Stimulated activated effector memory CD8-positive, alpha-beta T cell treated with anti-CD3 and anti-CD28 coated beads, Interleukin-12 subunit alpha, Interleukin-12 subunit beta, amount 100 ng/mL, for 72 hours (primary cell): ENCODE data around the gene PIK3C2B.
A peak's percentile ranks its signal among the peaks of the same experiment; 100 is the strongest.

Experiments
- ATAC-seq: fragments of 150-1000 bp; cut with Tn5 transposase; 2 replicates; pipeline ENCODE4 v1.10.0; 2021
- DNase-seq, 2 donors: peaks; one replicate each; pipeline ENCODE4 v3.0.0; 2021 to 2022; ENCODE audit warnings: low spot score in 2 of 2
- H3K27ac Mint-ChIP-seq: one replicate; pipeline ENCODE4 v1.8.0; 2022; ENCODE audit warnings: mild to moderate bottlenecking, mixed read lengths
- H3K36me3 Mint-ChIP-seq: one replicate; pipeline ENCODE4 v1.8.0; 2022; ENCODE audit warnings: mild to moderate bottlenecking, mixed read lengths
- H3K4me1 Mint-ChIP-seq: one replicate; pipeline ENCODE4 v1.8.0; 2022; ENCODE audit warnings: mixed read lengths
- H3K4me3 Mint-ChIP-seq: one replicate; pipeline ENCODE4 v1.8.0; 2022; ENCODE audit warnings: mild to moderate bottlenecking, mixed read lengths
- H3K9me3 Mint-ChIP-seq: one replicate; pipeline ENCODE4 v1.8.0; 2022; ENCODE audit warnings: mixed read lengths

PIK3C2B gene

GRCh38 chr1:204475656-204476432 lies 18.8 kb downstream of the PIK3C2B start:
- peaks cover 70% of the 10 kb centered on the region for H3K4me1 Mint-ChIP-seq

GRCh38 chr1:204473400-204473965 lies 21.1 kb downstream of the PIK3C2B start:
- peak overlapping the region; percentile 36 for H3K27ac Mint-ChIP-seq
- H3K4me3 Mint-ChIP-seq: no peak overlapping the region
- DNase-seq (no peak), ATAC-seq (no peak)
- H3K36me3 Mint-ChIP-seq: peaks cover 12% of the 10 kb centered on the region
- H3K4me1 Mint-ChIP-seq: peaks cover 52% of the 10 kb centered on the region
- no peaks in the 10 kb centered on the region for H3K9me3 Mint-ChIP-seq

More at GRCh38 chr1:204475656-204476432, 18.8 kb downstream of the PIK3C2B start:
- Mint-ChIP-seq H3K9me3 (no peaks in the 10 kb centered on the region), H3K27ac (peak overlapping the region; percentile 18), H3K4me3 (no peak overlapping the region), H3K36me3 (peaks cover 5% of the 10 kb centered on the region)
- ATAC-seq: no peak
- DNase-seq: no peak

- no peak for DNase-seq
- peaks cover 43% of the 10 kb centered on the region for H3K4me1 Mint-ChIP-seq
- H3K27ac Mint-ChIP-seq: peak overlapping the region; percentile 36
- ATAC-seq: no peak
- H3K4me3 Mint-ChIP-seq: no peak overlapping the region
- H3K9me3 Mint-ChIP-seq: no peaks in the 10 kb centered on the region
- H3K36me3 Mint-ChIP-seq: peaks cover 14% of the 10 kb centered on the region
Measured at GRCh38 chr1:204472660-204473059, 21.9 kb downstream of the PIK3C2B start.

GRCh38 chr1:204471687-204472086 lies 22.9 kb downstream of the PIK3C2B start:
- Mint-ChIP-seq H3K27ac (no peak overlapping the region), H3K36me3 (peaks cover 14% of the 10 kb centered on the region)

GRCh38 chr1:204469304-204469703 lies 25.3 kb downstream of the PIK3C2B start:
- Mint-ChIP-seq H3K4me1 (peaks cover 43% of the 10 kb centered on the region), H3K9me3 (no peaks in the 10 kb centered on the region), H3K27ac (no peak overlapping the region), H3K4me3 (no peak overlapping the region), H3K36me3 (peaks cover 19% of the 10 kb centered on the region)
- ATAC-seq (no peak), DNase-seq (no peak)

More at GRCh38 chr1:204471687-204472086, 22.9 kb downstream of the PIK3C2B start:
- H3K4me1 Mint-ChIP-seq: peaks cover 39% of the 10 kb centered on the region
- no peak overlapping the region for H3K4me3 Mint-ChIP-seq
- no peaks in the 10 kb centered on the region for H3K9me3 Mint-ChIP-seq
- DNase-seq (no peak), ATAC-seq (no peak)

DNA sequence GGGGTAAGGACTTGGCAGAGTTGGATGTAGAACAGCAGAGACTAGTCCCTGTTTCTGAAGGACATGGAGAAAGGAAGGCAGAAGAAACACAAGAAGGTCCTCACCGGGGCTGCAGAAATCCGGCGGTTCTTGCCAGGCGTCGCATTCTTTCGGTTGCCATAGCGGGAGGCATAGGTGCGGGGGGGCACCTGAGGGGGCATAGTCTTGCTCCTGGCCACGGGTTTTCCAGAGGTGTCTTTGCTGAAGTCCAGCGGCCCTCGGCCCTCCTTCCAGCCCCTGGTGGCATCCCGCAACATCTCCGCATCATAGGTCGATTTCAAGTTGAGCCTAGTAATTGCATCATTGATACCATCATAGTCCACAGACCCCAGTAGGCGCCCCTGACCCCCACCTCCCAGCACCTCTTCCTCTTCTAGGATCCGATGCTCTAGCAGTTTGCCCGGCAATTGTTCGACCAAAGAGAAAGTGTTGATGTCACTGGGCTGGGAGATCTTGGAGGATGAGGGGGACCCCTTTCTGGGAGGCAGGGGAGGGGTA lies 25.8 kb downstream of the PIK3C2B start:
- Mint-ChIP-seq H3K27ac (no peak overlapping the region), H3K9me3 (no peaks in the 10 kb centered on the region), H3K36me3 (peaks cover 22% of the 10 kb centered on the region), H3K4me3 (no peak overlapping the region), H3K4me1 (peaks cover 45% of the 10 kb centered on the region)
- no peak for DNase-seq
- ATAC-seq: no peak

GRCh38 chr1:204468206-204468605 lies 26.4 kb downstream of the PIK3C2B start:
- Mint-ChIP-seq H3K36me3 (peaks cover 26% of the 10 kb centered on the region), H3K4me3 (no peak overlapping the region), H3K4me1 (peaks cover 46% of the 10 kb centered on the region), H3K27ac (no peak overlapping the region), H3K9me3 (no peaks in the 10 kb centered on the region)
- no peak for ATAC-seq
- DNase-seq: no peak

DNA sequence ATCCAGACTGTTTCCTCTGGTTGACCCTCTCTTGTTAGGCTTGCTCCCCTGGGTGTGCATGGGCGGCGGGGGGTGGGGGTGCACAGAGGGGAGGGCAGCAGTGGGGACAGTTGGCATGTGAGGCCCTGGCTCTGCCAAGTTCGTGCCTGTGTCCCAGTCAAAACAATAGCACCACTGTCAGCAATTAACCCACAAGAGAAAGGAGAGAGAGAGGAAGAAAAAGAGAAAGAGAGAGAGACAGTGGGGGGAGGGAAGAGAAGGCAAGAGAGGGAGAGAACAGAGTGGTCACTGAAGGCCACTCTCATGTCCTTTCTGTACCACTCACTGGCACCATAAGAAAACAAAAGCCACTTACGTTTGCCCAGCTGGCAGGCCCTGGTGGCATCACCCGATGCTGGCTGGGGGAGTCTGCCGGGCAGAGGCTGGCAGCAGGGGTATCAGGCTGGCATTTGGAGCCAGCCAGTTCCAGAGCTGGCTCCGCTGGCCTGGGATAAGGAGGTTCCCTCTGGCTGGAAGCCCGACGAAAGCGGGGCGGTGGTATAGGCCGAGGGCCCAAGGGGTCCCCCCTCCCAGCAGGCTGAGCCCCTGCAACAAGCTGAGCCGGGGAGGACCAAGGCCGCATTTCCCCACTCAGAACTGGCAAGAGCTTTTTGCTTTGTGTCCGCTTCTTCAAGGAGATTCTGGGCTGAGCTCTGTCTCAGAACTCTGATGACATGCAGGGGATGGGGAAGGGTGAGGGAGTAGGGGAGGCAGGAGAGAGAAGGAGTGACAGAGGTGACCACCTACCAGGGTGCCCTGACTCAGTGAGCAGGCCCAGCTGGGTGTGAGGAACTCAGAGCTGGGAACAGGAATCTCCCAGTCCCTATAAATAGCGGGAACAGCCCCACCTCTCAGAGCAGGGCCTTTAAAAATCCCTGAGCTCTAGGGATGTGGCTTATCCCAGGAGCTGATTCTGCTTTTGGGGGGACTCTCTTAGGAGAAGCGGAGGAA lies 27.9 kb downstream of the PIK3C2B start:
- ATAC-seq (peak; percentile 5), DNase-seq (no peak)
- Mint-ChIP-seq H3K36me3 (peaks cover 31% of the 10 kb centered on the region), H3K4me1 (peaks cover 59% of the 10 kb centered on the region), H3K4me3 (no peak overlapping the region), H3K9me3 (no peaks in the 10 kb centered on the region), H3K27ac (peak overlapping the region; percentile 82)

DNA sequence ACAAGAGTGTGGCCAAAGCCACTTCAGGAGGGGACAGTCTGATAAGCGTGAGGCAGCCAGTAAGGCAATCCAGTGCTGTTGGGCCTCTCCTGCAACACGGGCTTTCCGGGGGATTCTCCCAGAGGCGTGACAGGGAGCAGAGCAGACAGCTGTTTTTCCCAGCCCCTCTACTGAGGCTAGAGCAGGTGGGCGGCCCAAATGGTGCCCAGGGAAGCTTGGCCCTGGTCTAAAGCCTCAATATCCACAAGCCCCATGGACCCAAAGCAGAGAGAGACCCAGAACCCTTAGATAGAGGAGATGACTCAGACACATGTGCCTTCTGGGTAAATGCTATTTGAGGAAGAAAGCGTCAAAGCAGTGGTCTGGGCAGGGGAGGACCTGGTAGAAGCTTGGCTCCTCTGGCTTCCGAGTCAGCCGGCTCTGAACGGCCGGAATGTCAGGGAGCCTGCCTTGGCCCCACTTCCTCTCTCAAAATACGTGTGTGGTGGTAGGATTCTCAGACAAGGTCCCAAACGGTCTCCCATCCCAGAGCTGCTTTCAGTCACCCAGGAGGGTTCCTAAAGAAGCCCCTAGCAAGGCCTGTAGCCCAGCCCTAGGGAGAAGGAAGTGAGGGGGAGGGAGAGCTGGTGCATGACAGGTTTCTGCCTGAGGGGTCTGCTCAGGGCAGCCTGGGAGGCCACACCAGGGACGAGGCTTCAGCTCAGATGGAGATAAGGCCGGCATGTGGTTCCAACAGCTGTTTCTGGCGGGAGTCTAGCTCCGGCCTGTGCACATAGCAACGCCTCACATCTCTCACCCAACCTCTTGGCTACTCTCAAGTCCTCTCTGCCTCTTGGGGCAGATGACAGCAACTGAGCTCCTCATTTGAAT lies 28.8 kb downstream of the PIK3C2B start:
- peaks cover 68% of the 10 kb centered on the region for H3K4me1 Mint-ChIP-seq
- peak overlapping the region; percentile 82 for H3K27ac Mint-ChIP-seq
- peaks cover 31% of the 10 kb centered on the region for H3K36me3 Mint-ChIP-seq
- H3K9me3 Mint-ChIP-seq: no peaks in the 10 kb centered on the region
- ATAC-seq (no peak), DNase-seq (no peak)
- no peak overlapping the region for H3K4me3 Mint-ChIP-seq

DNA sequence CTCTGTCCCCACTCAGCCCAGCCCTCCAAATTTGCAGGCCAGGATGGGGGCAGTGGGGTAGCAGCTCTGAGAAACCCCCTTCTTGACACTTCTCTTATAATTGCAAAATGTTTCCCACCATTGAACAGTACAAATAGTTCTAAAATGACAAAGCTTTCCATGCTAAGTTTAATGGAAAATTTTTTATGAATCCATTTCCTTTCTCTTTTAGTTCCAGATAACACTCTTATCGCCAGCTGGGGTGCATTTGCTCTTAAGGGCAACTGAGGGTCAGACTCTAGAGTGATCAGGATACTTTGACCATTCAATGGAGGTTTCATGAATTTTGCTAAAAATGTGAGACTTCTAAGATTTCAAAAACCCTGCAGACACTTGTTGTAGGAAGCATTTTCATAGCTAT lies 29.9 kb downstream of the PIK3C2B start:
- Mint-ChIP-seq H3K4me1 (peaks cover 76% of the 10 kb centered on the region), H3K4me3 (no peak overlapping the region), H3K36me3 (peaks cover 33% of the 10 kb centered on the region), H3K27ac (peak overlapping the region; percentile 82), H3K9me3 (no peaks in the 10 kb centered on the region)
- ATAC-seq (no peak), DNase-seq (no peak)

DNA sequence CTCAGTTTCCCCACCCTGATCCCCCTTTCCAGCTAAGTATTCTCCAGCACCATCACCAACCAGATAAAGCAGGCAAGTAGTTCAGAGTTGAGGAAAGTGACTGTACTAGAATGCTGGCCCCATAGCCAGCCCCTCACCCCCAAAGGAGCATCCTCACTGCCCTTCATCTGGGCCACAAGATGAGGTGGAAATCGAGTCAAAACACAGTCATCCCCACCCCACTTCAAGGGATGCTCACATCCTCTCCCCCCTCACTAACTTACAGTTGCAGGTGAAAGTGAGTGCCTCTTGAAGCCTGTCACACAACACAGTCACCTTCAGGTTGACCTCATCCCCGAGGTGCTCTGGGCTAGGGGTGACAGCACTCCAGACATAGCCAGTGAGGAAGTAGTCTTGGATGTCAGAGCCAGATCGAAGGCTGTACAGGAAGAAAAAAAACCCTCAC lies 30.4 kb downstream of the PIK3C2B start:
- Mint-ChIP-seq H3K9me3 (no peaks in the 10 kb centered on the region), H3K36me3 (peaks cover 33% of the 10 kb centered on the region), H3K4me1 (peaks cover 73% of the 10 kb centered on the region), H3K4me3 (no peak overlapping the region), H3K27ac (peak overlapping the region; percentile 82)
- no peak for DNase-seq
- ATAC-seq: peak; percentile 84

- DNase-seq (no peak), ATAC-seq (no peak)
- Mint-ChIP-seq H3K36me3 (peaks cover 33% of the 10 kb centered on the region), H3K9me3 (no peaks in the 10 kb centered on the region), H3K4me3 (no peak overlapping the region), H3K4me1 (peaks cover 70% of the 10 kb centered on the region), H3K27ac (peak overlapping the region; percentile 82)
Measured at GRCh38 chr1:204463125-204464060, 31.2 kb downstream of the PIK3C2B start.

- Mint-ChIP-seq H3K4me3 (peak overlapping the region; percentile 54), H3K36me3 (peaks cover 36% of the 10 kb centered on the region), H3K4me1 (peaks cover 70% of the 10 kb centered on the region), H3K9me3 (no peaks in the 10 kb centered on the region), H3K27ac (peak overlapping the region; percentile 88)
- ATAC-seq: no peak
- no peak for DNase-seq
Measured at GRCh38 chr1:204462229-204462561, 32.4 kb downstream of the PIK3C2B start.
